ENCODE data around the gene CA10.

DNA sequence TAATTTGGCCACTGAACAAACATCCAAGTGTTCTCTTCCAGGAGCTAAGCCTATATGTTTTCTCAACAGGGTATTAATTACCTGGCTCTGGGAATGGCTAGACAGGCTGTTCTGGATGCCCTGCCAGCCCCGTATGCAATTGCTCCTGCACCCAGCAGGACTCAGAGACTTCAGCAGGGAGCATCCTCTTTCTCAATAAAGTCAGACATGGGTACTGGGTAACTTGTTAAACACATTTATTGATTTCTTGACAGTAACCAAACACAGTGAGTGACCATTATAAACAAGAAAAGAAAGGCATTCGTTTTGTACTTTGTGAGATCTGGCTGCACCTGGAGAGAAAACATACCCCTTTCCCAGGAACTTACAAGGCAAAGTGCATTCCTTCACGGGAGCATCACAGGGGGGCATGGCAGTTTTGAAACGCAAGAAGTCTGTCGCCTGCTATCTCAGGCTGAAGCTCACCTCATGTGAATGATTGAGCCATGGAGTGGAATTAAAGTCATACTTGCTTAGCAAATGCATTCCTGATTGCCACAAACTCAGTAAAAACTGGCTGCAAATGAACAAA lies 528.3 kb downstream of the CA10 start:
- TF ChIP-seq, protein P1, sequence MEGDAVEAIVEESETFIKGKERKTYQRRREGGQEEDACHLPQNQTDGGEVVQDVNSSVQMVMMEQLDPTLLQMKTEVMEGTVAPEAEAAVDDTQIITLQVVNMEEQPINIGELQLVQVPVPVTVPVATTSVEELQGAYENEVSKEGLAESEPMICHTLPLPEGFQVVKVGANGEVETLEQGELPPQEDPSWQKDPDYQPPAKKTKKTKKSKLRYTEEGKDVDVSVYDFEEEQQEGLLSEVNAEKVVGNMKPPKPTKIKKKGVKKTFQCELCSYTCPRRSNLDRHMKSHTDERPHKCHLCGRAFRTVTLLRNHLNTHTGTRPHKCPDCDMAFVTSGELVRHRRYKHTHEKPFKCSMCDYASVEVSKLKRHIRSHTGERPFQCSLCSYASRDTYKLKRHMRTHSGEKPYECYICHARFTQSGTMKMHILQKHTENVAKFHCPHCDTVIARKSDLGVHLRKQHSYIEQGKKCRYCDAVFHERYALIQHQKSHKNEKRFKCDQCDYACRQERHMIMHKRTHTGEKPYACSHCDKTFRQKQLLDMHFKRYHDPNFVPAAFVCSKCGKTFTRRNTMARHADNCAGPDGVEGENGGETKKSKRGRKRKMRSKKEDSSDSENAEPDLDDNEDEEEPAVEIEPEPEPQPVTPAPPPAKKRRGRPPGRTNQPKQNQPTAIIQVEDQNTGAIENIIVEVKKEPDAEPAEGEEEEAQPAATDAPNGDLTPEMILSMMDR (IDR thresholded peaks at IDR 0.05; ENCODE audit: low read depth, low read length, poor library complexity, severe bottlenecking) = no peak
- no peak for TF ChIP-seq EZH2phosphoT487 (IDR thresholded peaks at IDR 0.05; ENCODE audit: borderline replicate concordance, low read length)

Measured in DOHH2 (cell line).